ENCODE results near the gene NODAL.

NODAL gene

DNA sequence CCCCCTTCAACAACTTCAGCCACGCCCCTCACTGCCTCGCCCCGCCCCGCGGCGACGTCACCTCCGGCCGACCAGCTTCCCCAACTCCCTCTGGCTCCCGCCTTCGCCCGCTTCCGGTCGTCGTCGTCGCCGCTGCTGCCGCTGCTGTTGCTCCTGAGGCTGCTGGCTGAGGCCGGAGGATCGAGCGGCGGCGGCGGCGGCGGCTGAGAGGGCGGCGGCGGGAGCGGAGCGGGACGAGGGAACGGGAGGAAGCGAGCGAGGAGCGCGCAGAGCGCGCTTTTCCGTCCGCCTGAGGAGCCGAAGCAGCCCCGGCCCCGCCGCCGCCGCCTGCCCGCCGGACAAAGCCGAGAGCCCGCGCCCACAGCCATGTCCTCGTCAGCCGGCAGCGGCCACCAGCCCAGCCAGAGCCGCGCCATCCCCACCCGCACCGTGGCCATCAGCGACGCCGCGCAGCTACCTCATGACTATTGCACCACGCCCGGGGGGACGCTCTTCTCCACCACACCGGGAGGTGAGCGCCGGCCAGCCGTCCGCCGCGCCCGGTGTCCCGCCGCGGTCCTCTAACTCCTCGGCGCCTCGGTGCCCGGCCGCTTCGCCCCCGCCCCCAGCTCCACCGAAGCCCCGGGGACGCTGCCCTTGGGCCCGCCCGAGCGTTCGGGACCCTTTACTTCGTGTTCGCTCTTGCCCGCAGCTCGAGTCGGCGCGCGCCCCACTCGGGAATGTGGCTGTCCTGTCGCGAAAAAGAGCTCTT, 37.3 kb downstream of the NODAL start, which contains the start of gene EIF4EBP2 (continued):
- TF ChIP-seq ZNF416 (tag by site-specific recombination; IDR thresholded peaks at IDR 0.05) = no peak
- no peak for TF ChIP-seq ZNF24 (tag by site-specific recombination; IDR thresholded peaks at IDR 0.05)
- TF ChIP-seq ZNF26 (tag by site-specific recombination; IDR thresholded peaks at IDR 0.05) = no peak
- no peak for TF ChIP-seq ZNF423 (tag by site-specific recombination; IDR thresholded peaks at IDR 0.05)
- TF ChIP-seq ZNF654 (tag by site-specific recombination; IDR thresholded peaks at IDR 0.05; ENCODE audit: low read depth) = no peak
- no peak for TF ChIP-seq FEZF1 (tag by site-specific recombination; IDR thresholded peaks at IDR 0.05)
- no peak for TF ChIP-seq ZNF155 (tag by site-specific recombination; IDR thresholded peaks at IDR 0.05)
- TF ChIP-seq ZNF148 (tag by site-specific recombination; IDR thresholded peaks at IDR 0.05; ENCODE audit: borderline replicate concordance) = no peak
- TF ChIP-seq ZNF488 (tag by site-specific recombination; IDR thresholded peaks at IDR 0.05) = no peak
- TF ChIP-seq KLF7 (tag by site-specific recombination; IDR thresholded peaks at IDR 0.05; ENCODE audit: borderline replicate concordance) = no peak
- TF ChIP-seq ZNF548 (tag by site-specific recombination; IDR thresholded peaks at IDR 0.05) = no peak
- no peak for TF ChIP-seq ZBTB7A (tag by site-specific recombination; IDR thresholded peaks at IDR 0.05; ENCODE audit: low read depth)
- peak; percentile 82 for TF ChIP-seq SCRT2 (tag by site-specific recombination; IDR thresholded peaks at IDR 0.05)
- TF ChIP-seq ZNF133 (tag by site-specific recombination; IDR thresholded peaks at IDR 0.05) = no peak
- no peak; the same call in 1 of the 2 replicates for TF ChIP-seq ELK4 (IDR thresholded peaks at IDR 0.05; ENCODE audit: borderline replicate concordance, low read depth, low read length)
- TF ChIP-seq ZNF366 (tag by site-specific recombination; conservative IDR thresholded peaks at IDR 0.05) = no peak; the same call in 1 of the 2 replicates
- no peak for TF ChIP-seq ZNF433 (tag by site-specific recombination; IDR thresholded peaks at IDR 0.05; ENCODE audit: low read depth)
- TF ChIP-seq, protein P1, sequence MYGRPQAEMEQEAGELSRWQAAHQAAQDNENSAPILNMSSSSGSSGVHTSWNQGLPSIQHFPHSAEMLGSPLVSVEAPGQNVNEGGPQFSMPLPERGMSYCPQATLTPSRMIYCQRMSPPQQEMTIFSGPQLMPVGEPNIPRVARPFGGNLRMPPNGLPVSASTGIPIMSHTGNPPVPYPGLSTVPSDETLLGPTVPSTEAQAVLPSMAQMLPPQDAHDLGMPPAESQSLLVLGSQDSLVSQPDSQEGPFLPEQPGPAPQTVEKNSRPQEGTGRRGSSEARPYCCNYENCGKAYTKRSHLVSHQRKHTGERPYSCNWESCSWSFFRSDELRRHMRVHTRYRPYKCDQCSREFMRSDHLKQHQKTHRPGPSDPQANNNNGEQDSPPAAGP (tag by site-specific recombination; IDR thresholded peaks at IDR 0.05) = 0 out of 2 replicates have a peak, but pooled peaks have one; percentile 37
- TF ChIP-seq KLF8 (tag by site-specific recombination; IDR thresholded peaks at IDR 0.05) = peak; percentile 87; the same call in 1 of the 2 replicates
- no peak for TF ChIP-seq BCL11A (tag by site-specific recombination; IDR thresholded peaks at IDR 0.05; ENCODE audit: low read depth)
- TF ChIP-seq ZNF214 (tag by site-specific recombination; IDR thresholded peaks at IDR 0.05; ENCODE audit: borderline replicate concordance) = no peak
- TF ChIP-seq ZFP69B (tag by site-specific recombination; IDR thresholded peaks at IDR 0.05) = no peak
- TF ChIP-seq, protein P2, sequence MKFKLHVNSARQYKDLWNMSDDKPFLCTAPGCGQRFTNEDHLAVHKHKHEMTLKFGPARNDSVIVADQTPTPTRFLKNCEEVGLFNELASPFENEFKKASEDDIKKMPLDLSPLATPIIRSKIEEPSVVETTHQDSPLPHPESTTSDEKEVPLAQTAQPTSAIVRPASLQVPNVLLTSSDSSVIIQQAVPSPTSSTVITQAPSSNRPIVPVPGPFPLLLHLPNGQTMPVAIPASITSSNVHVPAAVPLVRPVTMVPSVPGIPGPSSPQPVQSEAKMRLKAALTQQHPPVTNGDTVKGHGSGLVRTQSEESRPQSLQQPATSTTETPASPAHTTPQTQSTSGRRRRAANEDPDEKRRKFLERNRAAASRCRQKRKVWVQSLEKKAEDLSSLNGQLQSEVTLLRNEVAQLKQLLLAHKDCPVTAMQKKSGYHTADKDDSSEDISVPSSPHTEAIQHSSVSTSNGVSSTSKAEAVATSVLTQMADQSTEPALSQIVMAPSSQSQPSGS (tag by site-specific recombination; IDR thresholded peaks at IDR 0.05; ENCODE audit: low read depth) = 0 out of 2 replicates have a peak, but pooled peaks have one; percentile 47
- TF ChIP-seq ZNF16 (tag by site-specific recombination; IDR thresholded peaks at IDR 0.05; ENCODE audit: low read depth) = no peak
- no peak for TF ChIP-seq ZEB2 (tag by site-specific recombination; IDR thresholded peaks at IDR 0.05)
- no peak for TF ChIP-seq ZNF791 (tag by site-specific recombination; IDR thresholded peaks at IDR 0.05)
- TF ChIP-seq ZNF530 (tag by site-specific recombination; IDR thresholded peaks at IDR 0.05; ENCODE audit: low read depth) = no peak

Data from HEK293 (cell line).